ENCODE results near the gene SORBS1. TPM values are rescaled to one million over a fixed set of nuclear protein-coding genes. Genes with fewer than 3 reads are reported as not detected.

SORBS1 gene
- total RNA-seq, 1 donor from 2014 or later = 5.1 TPM

GRCh38 chr10:95375418-95375817, 185.8 kb downstream of the SORBS1 start:
- Histone ChIP-seq H4K20me1 (ENCODE audit: insufficient read depth, low read length) (no peaks in the 10 kb centered on the region), H3K4me1 (ENCODE audit: insufficient read depth, low read length) (no peaks in the 10 kb centered on the region), H3K9me3 (ENCODE audit: insufficient read depth, low read depth, low read length) (no peaks in the 10 kb centered on the region), H3K79me2 (ENCODE audit: insufficient read depth, low read length) (no peaks in the 10 kb centered on the region), H2AFZ (ENCODE audit: low read depth, low read length) (no peak overlapping the region), H3K4me3 (ENCODE audit: insufficient read depth, low read depth, low read length) (no peak overlapping the region), H3K9ac (ENCODE audit: low read length) (no peak overlapping the region), H3K4me2 (ENCODE audit: low read length) (no peak overlapping the region), H3K27me3 (ENCODE audit: insufficient read depth, low read length) (peaks cover 2% of the 10 kb centered on the region), H3K27ac (ENCODE audit: low read depth, low read length) (no peak overlapping the region), H3K36me3 (ENCODE audit: insufficient read depth, low read length) (no peaks in the 10 kb centered on the region)
- H3K9me3 Mint-ChIP-seq (ENCODE audit: unreplicated experiment) = no peaks in the 10 kb centered on the region
- peaks cover 15% of the 10 kb centered on the region for H3K27me3 Mint-ChIP-seq (ENCODE audit: low read depth, unreplicated experiment)
- TF ChIP-seq CTCF (IDR thresholded peaks at IDR 0.05; ENCODE audit: insufficient read depth, low read depth, low read length) (no peak), EZH2 (IDR thresholded peaks at IDR 0.05; ENCODE audit: insufficient read depth, low read length) (no peak)
- H3K4me3 Mint-ChIP-seq (ENCODE audit: unreplicated experiment) = no peak overlapping the region
- no peak overlapping the region for H3K27ac Mint-ChIP-seq (ENCODE audit: unreplicated experiment)
- peaks cover 6% of the 10 kb centered on the region for H3K4me1 Mint-ChIP-seq (ENCODE audit: low read depth, unreplicated experiment)
- no peaks in the 10 kb centered on the region for H3K36me3 Mint-ChIP-seq (ENCODE audit: low read depth, unreplicated experiment)
- FAIRE-seq (no peak), DNase-seq (ENCODE audit: low read depth) (no peak)

GRCh38 chr10:95374597-95375209, 186.5 kb downstream of the SORBS1 start:
- TF ChIP-seq EZH2 (IDR thresholded peaks at IDR 0.05; ENCODE audit: insufficient read depth, low read length) (no peak), CTCF (IDR thresholded peaks at IDR 0.05; ENCODE audit: insufficient read depth, low read depth, low read length) (peak; percentile 89)
- H3K36me3 ChIP-seq (ENCODE audit: insufficient read depth, low read length) = no peaks in the 10 kb centered on the region
- no peak overlapping the region for H3K4me3 Mint-ChIP-seq (ENCODE audit: unreplicated experiment)
- DNase-seq (ENCODE audit: low read depth) (peak; percentile 51), FAIRE-seq (peak; percentile 50)
- no peaks in the 10 kb centered on the region for H3K9me3 ChIP-seq (ENCODE audit: insufficient read depth, low read depth, low read length)
- no peaks in the 10 kb centered on the region for H3K9me3 Mint-ChIP-seq (ENCODE audit: unreplicated experiment)
- no peaks in the 10 kb centered on the region for H3K36me3 Mint-ChIP-seq (ENCODE audit: low read depth, unreplicated experiment)
- H3K4me1 ChIP-seq (ENCODE audit: insufficient read depth, low read length) = no peaks in the 10 kb centered on the region
- H4K20me1 ChIP-seq (ENCODE audit: insufficient read depth, low read length) = no peaks in the 10 kb centered on the region
- peaks cover 2% of the 10 kb centered on the region for H3K27me3 ChIP-seq (ENCODE audit: insufficient read depth, low read length)
- H2AFZ ChIP-seq (ENCODE audit: low read depth, low read length) = no peak overlapping the region
- H3K4me1 Mint-ChIP-seq (ENCODE audit: low read depth, unreplicated experiment) = peaks cover 6% of the 10 kb centered on the region
- no peak overlapping the region for H3K4me3 ChIP-seq (ENCODE audit: insufficient read depth, low read depth, low read length)
- no peak overlapping the region for H3K9ac ChIP-seq (ENCODE audit: low read length)
- no peak overlapping the region for H3K4me2 ChIP-seq (ENCODE audit: low read length)
- no peaks in the 10 kb centered on the region for H3K79me2 ChIP-seq (ENCODE audit: insufficient read depth, low read length)
- H3K27me3 Mint-ChIP-seq (ENCODE audit: low read depth, unreplicated experiment) = peaks cover 15% of the 10 kb centered on the region
- H3K27ac ChIP-seq (ENCODE audit: low read depth, low read length) = no peak overlapping the region
- H3K27ac Mint-ChIP-seq (ENCODE audit: unreplicated experiment) = no peak overlapping the region

- no peak for FAIRE-seq
- Mint-ChIP-seq H3K9me3 (ENCODE audit: unreplicated experiment) (no peaks in the 10 kb centered on the region), H3K4me1 (ENCODE audit: low read depth, unreplicated experiment) (peaks cover 6% of the 10 kb centered on the region), H3K27me3 (ENCODE audit: low read depth, unreplicated experiment) (peaks cover 21% of the 10 kb centered on the region), H3K27ac (ENCODE audit: unreplicated experiment) (no peak overlapping the region), H3K36me3 (ENCODE audit: low read depth, unreplicated experiment) (no peaks in the 10 kb centered on the region), H3K4me3 (ENCODE audit: unreplicated experiment) (no peak overlapping the region)
- Histone ChIP-seq H3K9me3 (ENCODE audit: insufficient read depth, low read depth, low read length) (no peaks in the 10 kb centered on the region), H3K9ac (ENCODE audit: low read length) (no peak overlapping the region), H3K79me2 (ENCODE audit: insufficient read depth, low read length) (no peaks in the 10 kb centered on the region), H3K27ac (ENCODE audit: low read depth, low read length) (no peak overlapping the region), H3K4me1 (ENCODE audit: insufficient read depth, low read length) (no peaks in the 10 kb centered on the region), H4K20me1 (ENCODE audit: insufficient read depth, low read length) (no peaks in the 10 kb centered on the region), H3K4me2 (ENCODE audit: low read length) (no peak overlapping the region), H3K27me3 (ENCODE audit: insufficient read depth, low read length) (peaks cover 5% of the 10 kb centered on the region), H2AFZ (ENCODE audit: low read depth, low read length) (no peak overlapping the region), H3K4me3 (ENCODE audit: insufficient read depth, low read depth, low read length) (no peak overlapping the region), H3K36me3 (ENCODE audit: insufficient read depth, low read length) (no peaks in the 10 kb centered on the region)
- DNase-seq (ENCODE audit: low read depth) = no peak
- TF ChIP-seq EZH2 (IDR thresholded peaks at IDR 0.05; ENCODE audit: insufficient read depth, low read length) (no peak), CTCF (IDR thresholded peaks at IDR 0.05; ENCODE audit: insufficient read depth, low read depth, low read length) (no peak)
Measured at GRCh38 chr10:95373660-95374059, 187.5 kb downstream of the SORBS1 start.

Measured in astrocyte (in vitro differentiated cells and primary cell).